ENCODE results near the gene IFT122.
A peak's percentile ranks its signal among the peaks of the same experiment; 100 is the strongest.
"Not testable (repeated sequence)": the region's sequence is repeated elsewhere in the genome, so short reads cannot be mapped to it uniquely, and the experiment has no call there.

IFT122 gene

DNA sequence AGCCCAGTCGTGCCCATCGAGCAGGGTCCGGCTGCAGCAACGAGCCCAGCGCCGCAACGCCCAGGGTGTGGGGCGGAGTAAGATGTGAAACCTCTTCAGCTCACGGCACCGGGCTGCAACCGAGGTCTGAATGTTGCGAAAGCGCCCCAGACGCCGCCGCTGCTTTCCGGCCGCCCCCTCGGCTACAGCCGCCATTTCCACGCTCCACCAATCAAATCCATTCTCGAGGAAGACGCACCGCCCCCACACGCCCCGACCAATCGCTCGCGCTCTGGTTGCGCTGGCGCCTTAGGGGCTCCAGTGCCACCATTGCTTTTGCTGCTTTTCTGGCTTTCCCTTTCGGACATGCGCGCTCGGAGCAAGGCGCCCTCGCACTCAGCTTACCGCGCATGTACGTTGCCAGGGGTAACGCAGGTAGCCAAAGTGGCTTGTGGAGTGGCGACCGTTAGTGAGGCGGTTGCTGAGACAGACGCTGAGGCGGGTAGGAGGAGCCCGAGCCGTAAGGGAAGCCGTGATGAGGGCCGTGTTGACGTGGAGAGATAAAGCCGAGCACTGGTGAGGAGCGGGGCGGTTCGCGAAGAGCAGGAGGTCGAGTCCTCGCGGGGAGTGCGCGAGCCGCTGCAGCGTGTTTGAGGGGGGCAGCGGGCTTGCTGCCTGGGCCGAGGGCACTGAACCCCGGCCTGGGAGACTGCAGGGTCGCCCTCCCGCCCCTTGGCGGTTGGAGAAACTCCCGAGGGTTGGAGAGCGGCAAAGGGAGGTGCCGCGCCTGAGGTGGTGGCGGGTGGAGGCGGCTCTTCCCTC, at the start of gene IFT122, which contains the start of gene MBD4:
Gene IFT122 (plus strand): TSS at position 408 of the 801 bp plus-strand sequence. CDS start 107 bp downstream, at position 515.
Gene MBD4 (minus strand): TSS at position 132 of the 801 bp plus-strand sequence. CDS start 115 bp downstream, at position 17.
- DNase-seq (ENCODE audit: low spot score) = peak; percentile 98

DNA sequence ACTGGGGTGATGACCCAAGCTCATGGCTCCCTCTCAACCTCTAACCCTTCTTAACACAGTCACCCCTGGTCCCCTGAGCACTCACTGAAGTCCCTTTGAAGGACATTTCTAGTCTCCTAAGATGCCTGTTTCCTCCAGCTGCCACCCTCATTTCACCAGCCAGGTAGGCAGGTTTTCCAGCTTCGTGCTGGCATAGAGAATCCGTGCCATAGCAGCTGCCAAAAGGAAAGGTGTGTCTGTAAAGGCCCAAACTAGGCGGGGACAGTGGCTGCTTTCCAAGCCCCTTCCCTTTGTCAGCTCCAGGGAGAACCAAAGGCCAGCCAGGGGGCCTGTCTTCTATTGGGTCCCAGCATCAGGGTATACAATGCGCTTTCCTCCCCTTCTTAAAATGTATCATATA, 48.4 kb upstream of the IFT122 start:
- DNase-seq (ENCODE audit: low spot score) = not testable (repeated sequence)

- not testable (repeated sequence) for DNase-seq (ENCODE audit: low spot score)
These were observed 47.7 kb upstream of the IFT122 start for GRCh38 chr3:129392106-129392887.

GRCh38 chr3:129393271-129393670, 46.8 kb upstream of the IFT122 start:
- DNase-seq (ENCODE audit: low spot score) = no peak

DNA sequence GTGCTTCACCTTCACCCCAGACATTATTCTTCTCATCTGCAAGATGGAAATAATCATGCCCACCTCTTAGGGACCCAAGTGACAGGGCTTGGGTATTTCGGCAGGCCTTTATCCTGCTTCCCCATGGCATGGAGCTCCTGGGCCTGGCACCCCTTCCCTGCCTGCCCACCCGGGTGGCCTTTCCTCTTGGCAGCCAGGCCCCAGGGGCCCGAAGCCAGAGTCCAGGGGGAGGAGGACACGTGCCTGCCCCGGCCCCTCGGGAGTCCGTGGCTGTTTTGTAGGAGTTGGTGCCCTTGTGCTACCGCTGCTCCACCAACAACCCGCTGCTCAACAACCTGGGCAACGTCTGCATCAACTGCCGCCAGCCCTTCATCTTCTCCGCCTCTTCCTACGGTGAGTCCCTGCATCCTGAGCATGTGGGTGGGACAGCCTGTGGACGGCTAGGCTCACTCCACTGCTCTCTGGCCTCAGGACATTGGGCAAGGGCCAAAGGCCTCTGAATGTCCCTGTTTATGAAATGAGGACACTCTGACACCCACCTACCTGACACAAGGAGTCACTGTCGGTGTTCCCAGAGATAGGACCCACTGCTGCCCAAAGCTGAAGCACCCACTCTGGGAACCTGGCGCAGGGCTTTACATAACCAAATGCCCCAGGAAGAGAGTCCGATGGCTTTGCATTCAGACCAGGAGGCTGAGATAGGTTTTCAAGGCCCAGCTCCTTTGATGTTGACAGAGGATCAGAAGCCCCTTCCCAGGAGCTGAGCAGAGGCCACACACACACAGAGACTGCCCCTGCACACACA, 46.1 kb upstream of the IFT122 start:
- DNase-seq (ENCODE audit: low spot score) = not testable (repeated sequence)

DNA sequence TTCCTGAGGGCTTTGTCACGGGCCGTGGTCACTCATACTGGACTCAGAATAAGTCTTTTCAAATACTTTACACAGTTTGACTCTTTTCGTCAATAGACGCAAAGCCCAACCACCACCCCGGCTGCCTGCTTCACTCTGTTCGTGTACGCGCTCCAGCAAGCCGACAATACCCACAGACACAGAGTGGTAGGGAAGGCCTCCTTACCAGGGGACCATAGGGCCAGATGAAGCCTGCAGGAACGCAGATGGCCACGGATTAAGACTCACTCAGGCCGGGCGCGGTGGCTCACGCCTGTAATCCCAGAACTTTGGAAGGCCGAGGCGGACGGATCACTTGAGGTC, 41.2 kb upstream of the IFT122 start:
- no peak for DNase-seq (ENCODE audit: low spot score)

GRCh38 chr3:129399145-129399894, 40.7 kb upstream of the IFT122 start:
- DNase-seq (ENCODE audit: low spot score) = peak; percentile 96

DNA sequence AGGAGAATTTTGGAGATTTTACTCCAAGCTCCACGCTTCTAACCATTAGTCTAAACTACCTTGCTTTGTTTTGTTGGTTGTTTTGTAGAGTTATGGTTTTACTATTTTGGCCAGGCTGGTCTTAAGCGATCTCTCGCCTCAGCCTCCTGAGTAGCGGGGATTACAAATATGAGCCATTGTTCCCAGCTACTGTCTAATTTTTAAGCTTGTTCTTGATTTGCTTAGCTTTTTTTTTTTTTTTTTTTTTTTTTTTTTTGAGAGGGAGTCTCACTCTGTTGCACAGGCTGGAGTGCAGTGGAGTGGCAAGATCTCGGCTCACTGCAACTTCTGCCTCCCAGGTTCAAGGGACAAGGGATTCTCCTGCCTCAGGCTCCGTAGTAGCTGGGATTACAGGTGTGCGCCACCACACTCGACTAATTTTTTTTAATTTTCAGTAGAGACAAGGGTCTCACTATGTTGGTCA, 40.1 kb upstream of the IFT122 start:
- DNase-seq (ENCODE audit: low spot score) = peak; percentile 39

DNA sequence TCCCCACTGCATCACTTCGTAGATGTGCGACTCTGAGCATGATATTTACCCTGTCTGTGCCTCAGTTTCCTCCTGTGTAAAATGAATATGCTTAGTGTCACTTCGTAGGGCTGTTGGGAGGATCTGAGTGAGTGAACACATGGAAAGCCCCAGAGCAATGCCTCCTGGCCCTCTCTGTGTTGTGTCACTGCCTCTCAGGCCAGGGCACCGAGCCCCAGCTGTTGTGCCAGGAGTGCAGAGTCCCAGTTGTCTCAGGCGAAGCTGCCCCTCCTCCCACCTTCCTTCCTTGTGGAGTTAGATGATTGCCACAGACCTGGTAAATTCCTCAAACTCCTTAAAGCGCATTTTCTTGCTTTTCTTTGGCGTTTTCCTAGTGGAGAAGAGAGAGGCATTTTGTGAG, 37.8 kb upstream of the IFT122 start:
- no peak for DNase-seq (ENCODE audit: low spot score)

DNA sequence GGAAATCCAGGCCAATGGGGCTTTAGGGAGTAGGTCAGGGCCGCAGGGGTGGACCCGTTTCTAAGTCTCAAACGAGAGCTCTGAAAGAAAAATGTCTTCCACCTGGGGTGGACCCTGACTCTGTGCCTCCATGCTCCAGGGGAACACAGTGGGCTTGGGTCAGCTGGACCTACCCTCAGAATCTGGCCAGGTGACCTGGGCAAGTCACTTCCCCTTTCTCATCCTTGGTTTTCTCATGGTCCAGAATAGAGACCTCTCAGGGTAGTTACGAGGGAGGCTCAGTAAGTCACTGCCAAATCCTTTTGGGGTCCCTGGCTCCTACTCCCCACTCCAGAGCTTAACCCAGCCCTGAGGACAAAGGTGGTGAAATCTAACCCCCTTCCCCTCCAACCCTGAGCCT, 37.4 kb upstream of the IFT122 start:
- DNase-seq (ENCODE audit: low spot score) = no peak

- no peak for DNase-seq (ENCODE audit: low spot score)
These were observed 36.6 kb upstream of the IFT122 start for GRCh38 chr3:129403450-129403849.

DNA sequence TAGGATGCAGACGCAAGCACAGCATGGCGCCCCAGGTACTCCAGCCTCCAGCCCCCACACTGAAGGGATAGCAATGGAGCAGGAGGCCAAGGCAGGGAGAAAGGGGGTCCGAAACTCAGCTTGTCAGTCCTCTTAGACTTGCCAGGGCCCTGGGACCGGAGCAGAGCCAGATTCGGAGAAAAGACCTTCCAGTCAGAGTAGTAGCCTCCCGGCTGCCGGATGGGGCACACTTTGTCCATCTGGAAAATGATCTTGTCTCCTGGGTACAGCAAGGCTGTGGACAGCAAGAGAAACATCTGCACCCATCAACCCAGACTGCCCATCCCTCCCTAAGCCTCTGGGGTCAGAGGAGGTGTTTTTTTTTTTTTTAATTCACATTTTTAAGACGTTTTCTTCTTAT, 35.9 kb upstream of the IFT122 start:
- no peak for DNase-seq (ENCODE audit: low spot score)

GRCh38 chr3:129404610-129405009, 35.4 kb upstream of the IFT122 start:
- no peak for DNase-seq (ENCODE audit: low spot score)

- DNase-seq (ENCODE audit: low spot score) = no peak
These were observed 30.5 kb upstream of the IFT122 start for GRCh38 chr3:129409541-129409940.

DNA sequence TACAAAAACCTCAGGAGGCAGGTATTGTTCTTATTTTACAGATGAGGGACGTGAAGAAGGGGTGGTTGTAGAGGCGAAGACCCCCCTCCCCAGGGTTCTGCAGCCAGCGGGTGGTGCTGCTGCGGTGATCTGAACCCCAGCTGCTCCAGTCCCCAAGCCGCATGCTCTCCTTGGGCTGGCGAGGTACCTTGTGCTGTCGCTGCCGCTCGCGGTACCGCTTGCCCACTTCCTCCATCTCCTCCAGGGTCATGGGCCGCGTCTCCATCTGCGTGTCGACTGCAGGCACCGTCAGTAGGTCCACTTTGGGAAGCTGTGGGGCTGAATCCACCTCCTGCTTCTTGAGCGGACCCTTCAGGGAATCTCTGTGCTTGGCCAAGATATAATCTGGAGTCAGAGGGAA, 29.1 kb upstream of the IFT122 start:
- no peak for DNase-seq (ENCODE audit: low spot score)

DNA sequence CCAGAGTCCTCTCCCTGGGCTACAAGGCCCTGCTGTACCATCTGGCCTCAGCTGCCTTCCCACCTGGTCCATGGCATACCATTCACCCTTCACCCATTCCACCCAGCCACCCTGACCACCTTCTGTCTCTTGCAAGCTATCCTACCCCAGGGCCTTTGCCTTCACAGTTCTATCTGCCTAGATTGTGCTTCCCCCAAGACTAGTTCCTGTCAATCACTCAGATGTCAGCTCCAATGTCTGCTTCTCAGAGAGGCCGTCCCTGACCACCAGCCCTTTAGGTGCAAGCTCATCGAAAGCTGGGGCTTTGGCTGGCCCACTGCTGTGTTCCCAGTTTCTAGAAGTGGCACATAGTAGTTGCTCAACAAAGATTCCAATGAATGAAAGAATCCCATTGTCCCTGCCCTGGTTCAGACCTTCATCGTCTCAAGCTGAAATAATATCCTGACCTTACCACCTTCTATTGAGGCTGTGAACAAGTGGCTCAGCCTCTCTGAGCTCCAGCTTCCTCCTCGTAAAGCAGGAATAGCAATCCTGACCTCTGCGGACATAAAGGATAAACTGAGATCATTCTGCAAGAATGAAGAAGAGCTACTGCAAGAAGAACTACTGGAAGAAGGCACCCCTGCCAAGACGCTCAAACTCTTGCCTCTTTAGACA, 27.4 kb upstream of the IFT122 start:
- no peak for DNase-seq (ENCODE audit: low spot score)

GRCh38 chr3:129413238-129413637, 26.8 kb upstream of the IFT122 start:
- DNase-seq (ENCODE audit: low spot score) = not testable (repeated sequence)

- peak; percentile 46 for DNase-seq (ENCODE audit: low spot score)
These were observed 26.1 kb upstream of the IFT122 start for GRCh38 chr3:129413687-129414506.

DNA sequence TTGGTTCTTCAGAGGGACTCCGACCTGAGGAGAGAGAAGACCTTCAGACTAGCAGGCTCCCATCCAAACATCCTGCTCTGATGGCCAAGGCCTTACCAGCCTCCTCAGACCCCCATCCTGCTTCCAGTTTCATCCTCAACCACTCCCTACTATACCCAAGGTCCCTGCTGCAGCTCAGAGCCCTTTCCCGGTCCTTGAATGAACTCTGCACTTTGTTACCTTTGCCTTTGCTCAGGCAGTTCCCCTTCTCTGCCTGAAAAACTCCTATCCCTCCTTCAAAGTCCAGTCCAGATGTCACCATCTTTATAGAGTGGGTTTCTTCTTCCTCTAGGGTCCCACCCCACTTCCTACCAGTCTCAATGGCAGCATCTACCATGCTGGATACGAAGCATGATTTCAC, 24.6 kb upstream of the IFT122 start:
- DNase-seq (ENCODE audit: low spot score) = no peak

DNA sequence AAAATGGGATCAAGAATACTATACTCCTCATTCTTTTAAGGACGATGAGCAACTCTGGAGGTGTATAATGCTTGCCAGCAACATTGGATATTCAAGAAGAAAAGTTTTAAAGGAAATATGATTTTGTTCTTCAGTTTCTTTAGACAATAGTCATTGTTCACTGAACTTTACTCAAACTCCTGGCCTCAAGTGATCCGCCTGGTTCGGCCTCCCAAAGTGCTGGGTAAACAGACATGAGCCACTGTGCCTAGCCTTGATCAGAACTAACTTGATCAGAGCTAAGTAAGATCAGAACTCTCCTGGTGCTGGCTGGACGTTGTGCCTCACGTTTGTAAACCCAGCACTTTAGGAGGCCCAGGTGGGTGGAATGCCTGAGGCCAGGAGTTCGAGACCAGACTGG, 24.2 kb upstream of the IFT122 start:
- DNase-seq (ENCODE audit: low spot score) = no peak

Measured in SW480 (cell line).